Tibial nerve (tissue), 4 donors: ENCODE data around the gene TSPAN32. TPM values are rescaled to one million over a fixed set of nuclear protein-coding genes. Genes with fewer than 3 reads are reported as not detected.
"Not testable (repeated sequence)": the region's sequence is repeated elsewhere in the genome, so short reads cannot be mapped to it uniquely, and the experiment has no call there.

ENCODE experiments used
- DNase-seq, 2 donors: peaks; one replicate each; pipeline ENCODE4 v3.0.0-alpha.2; 2019; ENCODE audit warnings: low spot score in 2 of 2
- H3K27ac ChIP-seq, 4 donors: fragments of 200-600 bp; sonication (generic) in 3 of 4; one replicate each; pipeline ENCODE4 v1.5.1; 2017 to 2019; ENCODE audit warnings: mild to moderate bottlenecking in 1 of 4
- H3K27me3 ChIP-seq, 2 donors: fragments of 200-600 bp; sonication (generic) in 1 of 2; one replicate each; pipeline versions ENCODE4 v1.5.1 to v1.6.0; 2017 to 2019
- H3K36me3 ChIP-seq, 3 donors: fragments of 200-600 bp; sonication (generic); one replicate each; pipeline ENCODE4 v1.5.1; 2018 to 2019
- H3K4me1 ChIP-seq, 4 donors: fragments of 200-600 bp; sonication (generic) in 3 of 4; one replicate each; pipeline ENCODE4 v1.5.1; 2017 to 2019
- H3K4me3 ChIP-seq, 4 donors: fragments of 200-600 bp; sonication (generic) in 3 of 4; one replicate each; pipeline ENCODE4 v1.5.1; 2017 to 2019; ENCODE audit warnings: mild to moderate bottlenecking in 1 of 4, moderate library complexity in 1 of 4
- H3K9me3 ChIP-seq, 4 donors: fragments of 200-600 bp; sonication (generic) in 3 of 4; one replicate each; pipeline ENCODE4 v1.5.1; 2017 to 2019
- EP300 ChIP-seq, 2 donors: sonication (generic); formaldehyde crosslinking; IDR thresholded peaks; one replicate each; pipeline ENCODE4 v1.6.1; 2017; ENCODE audit warnings: antibody characterized with exemption in 2 of 2, mild to moderate bottlenecking in 1 of 2
- POLR2A ChIP-seq, 2 donors: fragments of 450-650 bp; IDR thresholded peaks; one replicate each; pipeline ENCODE4 v1.6.1; 2017; ENCODE audit warnings: antibody characterized with exemption in 2 of 2, mild to moderate bottlenecking in 2 of 2, moderate library complexity in 2 of 2
- WGBS, 2 donors: methylation state at CpG; one replicate each; pipeline ENCODE4 v1.1.5; 2018; 5-methylcytosine and 5-hydroxymethylcytosine counted together
- total RNA-seq, 4 donors: library from RNA; depleted of rRNA; stranded (reverse); fragments of >200 nt; gene quantifications; one replicate each; pipeline ENCODE4 v1.1.0, GENCODE V29; 2016
- TF ChIP-seq, protein P1 (sequence below), 5 experiments: fragments of 200-600 bp in 3 of 5; fragments of 450-650 bp in 2 of 5; sonication (generic) in 3 of 5; IDR thresholded peaks; one replicate each; pipeline ENCODE4 v1.5.1; 2016 to 2019; ENCODE audit warnings: antibody characterized with exemption in 5 of 5, mild to moderate bottlenecking in 3 of 5, moderate library complexity in 2 of 5

The TSPAN32 gene
- total RNA-seq, 4 donors from 2014 or later: 1.8 to 9.0 (median 5.8) TPM

GRCh38 chr11:2338760-2339159 lies 36.9 kb downstream of the TSPAN32 start:
- 78 to 84% methylated on average over 8 of the region's 8 CpGs for WGBS, 2 donors
- not testable (repeated sequence) for H3K9me3 ChIP-seq, H3K4me3 ChIP-seq, H3K4me1 ChIP-seq, H3K27me3 ChIP-seq, H3K27ac ChIP-seq, H3K36me3 ChIP-seq, DNase-seq

GRCh38 chr11:2342557-2342956 lies 40.7 kb downstream of the TSPAN32 start:
- Histone ChIP-seq H3K9me3 (no peaks in the 10 kb centered on the region), H3K27me3 (no peaks in the 10 kb centered on the region), H3K36me3 (no peaks in the 10 kb centered on the region), H3K4me3 (no peak overlapping the region), H3K4me1 (no peaks in the 10 kb centered on the region), H3K27ac (no peak overlapping the region)
- no peak for TF ChIP-seq POLR2A (IDR thresholded peaks at IDR 0.05)
- TF ChIP-seq EP300 (IDR thresholded peaks at IDR 0.05): no peak
- TF ChIP-seq, protein P1, sequence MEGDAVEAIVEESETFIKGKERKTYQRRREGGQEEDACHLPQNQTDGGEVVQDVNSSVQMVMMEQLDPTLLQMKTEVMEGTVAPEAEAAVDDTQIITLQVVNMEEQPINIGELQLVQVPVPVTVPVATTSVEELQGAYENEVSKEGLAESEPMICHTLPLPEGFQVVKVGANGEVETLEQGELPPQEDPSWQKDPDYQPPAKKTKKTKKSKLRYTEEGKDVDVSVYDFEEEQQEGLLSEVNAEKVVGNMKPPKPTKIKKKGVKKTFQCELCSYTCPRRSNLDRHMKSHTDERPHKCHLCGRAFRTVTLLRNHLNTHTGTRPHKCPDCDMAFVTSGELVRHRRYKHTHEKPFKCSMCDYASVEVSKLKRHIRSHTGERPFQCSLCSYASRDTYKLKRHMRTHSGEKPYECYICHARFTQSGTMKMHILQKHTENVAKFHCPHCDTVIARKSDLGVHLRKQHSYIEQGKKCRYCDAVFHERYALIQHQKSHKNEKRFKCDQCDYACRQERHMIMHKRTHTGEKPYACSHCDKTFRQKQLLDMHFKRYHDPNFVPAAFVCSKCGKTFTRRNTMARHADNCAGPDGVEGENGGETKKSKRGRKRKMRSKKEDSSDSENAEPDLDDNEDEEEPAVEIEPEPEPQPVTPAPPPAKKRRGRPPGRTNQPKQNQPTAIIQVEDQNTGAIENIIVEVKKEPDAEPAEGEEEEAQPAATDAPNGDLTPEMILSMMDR (IDR thresholded peaks at IDR 0.05): no peak
- 88 to 95% methylated on average over 3 of the region's 3 CpGs for WGBS, 2 donors
- no peak for DNase-seq

GRCh38 chr11:2342981-2343380 lies 41.2 kb downstream of the TSPAN32 start:
- TF ChIP-seq, protein P1 (IDR thresholded peaks at IDR 0.05): no peak
- TF ChIP-seq POLR2A (IDR thresholded peaks at IDR 0.05) (no peak), EP300 (IDR thresholded peaks at IDR 0.05) (no peak)
- H3K36me3 ChIP-seq: no peaks in the 10 kb centered on the region
- H3K27ac ChIP-seq: no peak overlapping the region
- no peaks in the 10 kb centered on the region for H3K27me3 ChIP-seq
- H3K4me1 ChIP-seq: no peaks in the 10 kb centered on the region
- H3K4me3 ChIP-seq: no peak overlapping the region
- WGBS, 2 donors: 30 to 45% methylated on average over 5 of the region's 5 CpGs
- H3K9me3 ChIP-seq: no peaks in the 10 kb centered on the region
- peak in 1 of 2 donors; percentile 26 for DNase-seq

DNA sequence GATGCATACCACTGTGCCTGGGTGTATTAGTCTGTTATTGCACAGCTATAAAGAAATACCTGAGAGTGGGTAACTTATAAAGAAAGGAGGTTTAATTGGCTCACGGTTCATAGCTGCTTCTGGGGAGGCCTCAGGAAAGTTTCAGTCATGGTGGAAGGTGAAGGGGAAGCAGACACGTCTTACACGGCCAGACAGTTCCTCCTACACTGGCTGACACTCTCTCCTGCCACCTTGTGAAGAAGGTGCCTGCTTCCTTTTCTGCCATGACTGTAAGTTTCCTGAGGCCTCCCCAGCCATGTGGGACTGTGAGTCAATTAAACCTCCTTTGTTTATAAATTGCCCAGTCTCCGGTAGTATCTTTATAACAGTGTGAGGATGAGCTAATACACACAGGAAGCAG lies 41.7 kb downstream of the TSPAN32 start:
- TF ChIP-seq POLR2A (IDR thresholded peaks at IDR 0.05): no peak
- TF ChIP-seq, protein P1 (IDR thresholded peaks at IDR 0.05): no peak
- no peak for TF ChIP-seq EP300 (IDR thresholded peaks at IDR 0.05)
- H3K4me3 ChIP-seq: no peak overlapping the region
- H3K4me1 ChIP-seq: no peaks in the 10 kb centered on the region
- DNase-seq: no peak
- H3K36me3 ChIP-seq: no peaks in the 10 kb centered on the region
- H3K27me3 ChIP-seq: no peaks in the 10 kb centered on the region
- 85 to 92% methylated on average over 4 of the region's 4 CpGs for WGBS, 2 donors
- no peaks in the 10 kb centered on the region for H3K9me3 ChIP-seq
- H3K27ac ChIP-seq: no peak overlapping the region

- TF ChIP-seq, protein P1 (IDR thresholded peaks at IDR 0.05): no peak
- no peak for TF ChIP-seq POLR2A (IDR thresholded peaks at IDR 0.05)
- TF ChIP-seq EP300 (IDR thresholded peaks at IDR 0.05): no peak
- WGBS, 2 donors: 84 to 87% methylated on average over 2 of the region's 2 CpGs
- H3K36me3 ChIP-seq: no peaks in the 10 kb centered on the region
- peaks cover 0 to 14% (median 0%) of the 10 kb centered on the region in 4 donors for H3K9me3 ChIP-seq
- no peak overlapping the region for H3K4me3 ChIP-seq
- no peaks in the 10 kb centered on the region for H3K27me3 ChIP-seq
- H3K4me1 ChIP-seq: no peaks in the 10 kb centered on the region
- no peak for DNase-seq
- no peak overlapping the region for H3K27ac ChIP-seq
Measured at GRCh38 chr11:2345050-2345449, 43.2 kb downstream of the TSPAN32 start.

DNA sequence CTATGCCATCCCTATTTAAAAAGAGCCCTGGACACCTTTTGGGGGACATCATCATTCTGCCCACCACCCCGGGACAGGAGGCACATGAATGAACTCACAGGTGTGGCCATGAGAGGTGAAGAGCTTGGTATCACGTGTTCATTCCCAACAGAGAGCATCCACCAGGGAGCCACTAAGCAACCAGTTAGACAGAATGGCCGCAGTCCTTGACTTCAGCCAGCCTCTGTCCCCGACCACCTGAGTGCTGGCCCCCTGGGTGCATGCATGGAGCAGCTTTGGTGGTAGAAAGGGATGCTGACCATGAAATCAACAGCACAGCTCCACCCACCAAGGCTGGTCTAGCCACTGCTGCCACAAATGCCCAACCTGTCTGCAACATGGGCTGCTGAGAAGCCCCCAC lies 44.2 kb downstream of the TSPAN32 start:
- H3K9me3 ChIP-seq: peaks cover 0 to 18% (median 0%) of the 10 kb centered on the region in 4 donors
- no peak overlapping the region for H3K27ac ChIP-seq
- no peaks in the 10 kb centered on the region for H3K27me3 ChIP-seq
- no peaks in the 10 kb centered on the region for H3K4me1 ChIP-seq
- no peak for DNase-seq
- 67 to 76% methylated on average over 3 to 4 of the region's 4 CpGs for WGBS, 2 donors
- TF ChIP-seq, protein P1 (IDR thresholded peaks at IDR 0.05): no peak
- no peak for TF ChIP-seq EP300 (IDR thresholded peaks at IDR 0.05)
- TF ChIP-seq POLR2A (IDR thresholded peaks at IDR 0.05): no peak
- no peak overlapping the region for H3K4me3 ChIP-seq
- H3K36me3 ChIP-seq: no peaks in the 10 kb centered on the region
